ENCODE data around the gene RTTN.

GRCh38 chr18:70220628-70221027 lies 15.1 kb upstream of the RTTN start:
- TF ChIP-seq, protein P1, sequence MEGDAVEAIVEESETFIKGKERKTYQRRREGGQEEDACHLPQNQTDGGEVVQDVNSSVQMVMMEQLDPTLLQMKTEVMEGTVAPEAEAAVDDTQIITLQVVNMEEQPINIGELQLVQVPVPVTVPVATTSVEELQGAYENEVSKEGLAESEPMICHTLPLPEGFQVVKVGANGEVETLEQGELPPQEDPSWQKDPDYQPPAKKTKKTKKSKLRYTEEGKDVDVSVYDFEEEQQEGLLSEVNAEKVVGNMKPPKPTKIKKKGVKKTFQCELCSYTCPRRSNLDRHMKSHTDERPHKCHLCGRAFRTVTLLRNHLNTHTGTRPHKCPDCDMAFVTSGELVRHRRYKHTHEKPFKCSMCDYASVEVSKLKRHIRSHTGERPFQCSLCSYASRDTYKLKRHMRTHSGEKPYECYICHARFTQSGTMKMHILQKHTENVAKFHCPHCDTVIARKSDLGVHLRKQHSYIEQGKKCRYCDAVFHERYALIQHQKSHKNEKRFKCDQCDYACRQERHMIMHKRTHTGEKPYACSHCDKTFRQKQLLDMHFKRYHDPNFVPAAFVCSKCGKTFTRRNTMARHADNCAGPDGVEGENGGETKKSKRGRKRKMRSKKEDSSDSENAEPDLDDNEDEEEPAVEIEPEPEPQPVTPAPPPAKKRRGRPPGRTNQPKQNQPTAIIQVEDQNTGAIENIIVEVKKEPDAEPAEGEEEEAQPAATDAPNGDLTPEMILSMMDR (IDR thresholded peaks at IDR 0.05), result no peak
- TF ChIP-seq, protein P2, sequence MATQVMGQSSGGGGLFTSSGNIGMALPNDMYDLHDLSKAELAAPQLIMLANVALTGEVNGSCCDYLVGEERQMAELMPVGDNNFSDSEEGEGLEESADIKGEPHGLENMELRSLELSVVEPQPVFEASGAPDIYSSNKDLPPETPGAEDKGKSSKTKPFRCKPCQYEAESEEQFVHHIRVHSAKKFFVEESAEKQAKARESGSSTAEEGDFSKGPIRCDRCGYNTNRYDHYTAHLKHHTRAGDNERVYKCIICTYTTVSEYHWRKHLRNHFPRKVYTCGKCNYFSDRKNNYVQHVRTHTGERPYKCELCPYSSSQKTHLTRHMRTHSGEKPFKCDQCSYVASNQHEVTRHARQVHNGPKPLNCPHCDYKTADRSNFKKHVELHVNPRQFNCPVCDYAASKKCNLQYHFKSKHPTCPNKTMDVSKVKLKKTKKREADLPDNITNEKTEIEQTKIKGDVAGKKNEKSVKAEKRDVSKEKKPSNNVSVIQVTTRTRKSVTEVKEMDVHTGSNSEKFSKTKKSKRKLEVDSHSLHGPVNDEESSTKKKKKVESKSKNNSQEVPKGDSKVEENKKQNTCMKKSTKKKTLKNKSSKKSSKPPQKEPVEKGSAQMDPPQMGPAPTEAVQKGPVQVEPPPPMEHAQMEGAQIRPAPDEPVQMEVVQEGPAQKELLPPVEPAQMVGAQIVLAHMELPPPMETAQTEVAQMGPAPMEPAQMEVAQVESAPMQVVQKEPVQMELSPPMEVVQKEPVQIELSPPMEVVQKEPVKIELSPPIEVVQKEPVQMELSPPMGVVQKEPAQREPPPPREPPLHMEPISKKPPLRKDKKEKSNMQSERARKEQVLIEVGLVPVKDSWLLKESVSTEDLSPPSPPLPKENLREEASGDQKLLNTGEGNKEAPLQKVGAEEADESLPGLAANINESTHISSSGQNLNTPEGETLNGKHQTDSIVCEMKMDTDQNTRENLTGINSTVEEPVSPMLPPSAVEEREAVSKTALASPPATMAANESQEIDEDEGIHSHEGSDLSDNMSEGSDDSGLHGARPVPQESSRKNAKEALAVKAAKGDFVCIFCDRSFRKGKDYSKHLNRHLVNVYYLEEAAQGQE (IDR thresholded peaks at IDR 0.05; ENCODE audit: insufficient read depth in 1 of 2, low read depth in 2 of 2, low read length in 1 of 2), result no peak
